ENCODE data around the gene RTRAF. TPM values are rescaled to one million over a fixed set of nuclear protein-coding genes. Genes with fewer than 3 reads are reported as not detected.

RTRAF gene
- total RNA-seq, 1 experiment from 2014 or later: 190 TPM

DNA sequence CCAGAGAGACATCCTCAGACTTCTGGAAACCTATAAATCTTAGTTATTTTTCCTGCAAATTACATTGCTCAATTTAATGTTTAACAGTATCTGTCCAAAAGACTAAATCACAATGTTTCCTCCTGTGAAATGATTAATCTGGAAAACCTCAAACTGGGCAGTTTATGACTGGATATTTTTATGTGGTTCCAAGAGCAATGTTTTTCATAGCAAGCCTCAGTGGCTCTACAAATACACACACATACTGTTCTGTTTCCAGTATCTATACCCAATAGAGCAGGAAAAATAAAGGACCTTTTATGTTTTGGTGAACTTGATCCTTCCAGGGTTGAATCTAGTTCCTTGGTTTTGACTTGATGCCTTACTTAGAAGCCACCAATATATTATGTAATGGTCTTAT lies 70.3 kb downstream of the RTRAF start:
- H3K36me3 ChIP-seq (ENCODE audit: control insufficient read depth in 1 of 2, insufficient read depth in 2 of 2, low read length in 2 of 2): no peaks in the 10 kb centered on the region
- RAD21 ChIA-PET (ENCODE audit: low non-redundant PET in 1 of 2, low total read pairs in 2 of 2, uncharacterized antibody in 2 of 2, unreplicated experiment in 2 of 2): no interaction called here
- CTCF ChIA-PET: no interaction called here

More for the DNA sequence above, 70.3 kb downstream of the RTRAF start:
- Histone ChIP-seq H3K4me3 (replicated peaks in 1 of 2; ENCODE audit: low read depth in 1 of 2, low read length in 2 of 2) (no peak overlapping the region), H4K20me1 (ENCODE audit: insufficient read depth) (no peaks in the 10 kb centered on the region), H3K79me2 (ENCODE audit: insufficient read depth, low read length) (no peaks in the 10 kb centered on the region), H3K4me1 (ENCODE audit: control insufficient read depth in 1 of 2, insufficient read depth in 2 of 2, low read length in 2 of 2) (no peaks in the 10 kb centered on the region), H3K9me3 (ENCODE audit: control insufficient read depth in 1 of 2, insufficient read depth in 1 of 2, low read depth in 1 of 2, low read length in 2 of 2) (no peaks in the 10 kb centered on the region), H3K9ac (ENCODE audit: low read length) (no peak overlapping the region), H3K9me2 (ENCODE audit: insufficient read depth) (no peaks in the 10 kb centered on the region), H3K27me3 (ENCODE audit: insufficient read depth, low read length) (peaks cover 16% of the 10 kb centered on the region; the same call in 1 of the 2 replicates), H3K4me2 (ENCODE audit: low read length) (no peak overlapping the region), H3K27ac (ENCODE audit: low read depth, low read length) (no peak overlapping the region), H2AFZ (ENCODE audit: low read depth, low read length, poor library complexity, severe bottlenecking) (no peak overlapping the region)
- POLR2A ChIA-PET: no interaction called here
- DNase-seq (ENCODE audit: low read depth, low spot score) (no peak), ATAC-seq (no peak)
- intact Hi-C loops (cut with micrococcal nuclease): no loop called here
- TF ChIP-seq SRF (IDR thresholded peaks at IDR 0.05; ENCODE audit: low read depth) (no peak), CEBPB (IDR thresholded peaks at IDR 0.05; ENCODE audit: low read depth) (no peak), SP1 (IDR thresholded peaks at IDR 0.05; ENCODE audit: low read depth) (no peak), POLR2A (IDR thresholded peaks at IDR 0.05; ENCODE audit: borderline replicate concordance, extremely low read depth, insufficient read depth, insufficient read length) (no peak), YY1 (IDR thresholded peaks at IDR 0.05; ENCODE audit: extremely low read depth, insufficient replicate concordance, low read depth, low read length) (no peak), EGR1 (IDR thresholded peaks at IDR 0.05; ENCODE audit: low read depth) (no peak), EZH2phosphoT487 (IDR thresholded peaks at IDR 0.05; ENCODE audit: borderline replicate concordance) (no peak), ZFX (IDR thresholded peaks at IDR 0.05) (no peak), FOSL1 (IDR thresholded peaks at IDR 0.05; ENCODE audit: low read depth) (no peak), JUND (IDR thresholded peaks at IDR 0.05) (no peak), TCF7L2 (IDR thresholded peaks at IDR 0.05; ENCODE audit: borderline replicate concordance, extremely low read depth, insufficient read depth, insufficient read length) (no peak), EZH2 (IDR thresholded peaks at IDR 0.05) (no peak), RAD21 (IDR thresholded peaks at IDR 0.05; ENCODE audit: low read depth) (no peak), SIN3A (IDR thresholded peaks at IDR 0.05; ENCODE audit: low read depth) (no peak)
- TF ChIP-seq, protein P1, sequence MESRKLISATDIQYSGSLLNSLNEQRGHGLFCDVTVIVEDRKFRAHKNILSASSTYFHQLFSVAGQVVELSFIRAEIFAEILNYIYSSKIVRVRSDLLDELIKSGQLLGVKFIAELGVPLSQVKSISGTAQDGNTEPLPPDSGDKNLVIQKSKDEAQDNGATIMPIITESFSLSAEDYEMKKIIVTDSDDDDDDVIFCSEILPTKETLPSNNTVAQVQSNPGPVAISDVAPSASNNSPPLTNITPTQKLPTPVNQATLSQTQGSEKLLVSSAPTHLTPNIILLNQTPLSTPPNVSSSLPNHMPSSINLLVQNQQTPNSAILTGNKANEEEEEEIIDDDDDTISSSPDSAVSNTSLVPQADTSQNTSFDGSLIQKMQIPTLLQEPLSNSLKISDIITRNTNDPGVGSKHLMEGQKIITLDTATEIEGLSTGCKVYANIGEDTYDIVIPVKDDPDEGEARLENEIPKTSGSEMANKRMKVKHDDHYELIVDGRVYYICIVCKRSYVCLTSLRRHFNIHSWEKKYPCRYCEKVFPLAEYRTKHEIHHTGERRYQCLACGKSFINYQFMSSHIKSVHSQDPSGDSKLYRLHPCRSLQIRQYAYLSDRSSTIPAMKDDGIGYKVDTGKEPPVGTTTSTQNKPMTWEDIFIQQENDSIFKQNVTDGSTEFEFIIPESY (IDR thresholded peaks at IDR 0.05; ENCODE audit: extremely low read depth, insufficient replicate concordance, low read length): no peak
- TF ChIP-seq, protein P2, sequence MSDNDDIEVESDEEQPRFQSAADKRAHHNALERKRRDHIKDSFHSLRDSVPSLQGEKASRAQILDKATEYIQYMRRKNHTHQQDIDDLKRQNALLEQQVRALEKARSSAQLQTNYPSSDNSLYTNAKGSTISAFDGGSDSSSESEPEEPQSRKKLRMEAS (IDR thresholded peaks at IDR 0.05): no peak
- TF ChIP-seq, protein P3, sequence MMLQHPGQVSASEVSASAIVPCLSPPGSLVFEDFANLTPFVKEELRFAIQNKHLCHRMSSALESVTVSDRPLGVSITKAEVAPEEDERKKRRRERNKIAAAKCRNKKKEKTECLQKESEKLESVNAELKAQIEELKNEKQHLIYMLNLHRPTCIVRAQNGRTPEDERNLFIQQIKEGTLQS (IDR thresholded peaks at IDR 0.05): no peak
- TF ChIP-seq, protein P4, sequence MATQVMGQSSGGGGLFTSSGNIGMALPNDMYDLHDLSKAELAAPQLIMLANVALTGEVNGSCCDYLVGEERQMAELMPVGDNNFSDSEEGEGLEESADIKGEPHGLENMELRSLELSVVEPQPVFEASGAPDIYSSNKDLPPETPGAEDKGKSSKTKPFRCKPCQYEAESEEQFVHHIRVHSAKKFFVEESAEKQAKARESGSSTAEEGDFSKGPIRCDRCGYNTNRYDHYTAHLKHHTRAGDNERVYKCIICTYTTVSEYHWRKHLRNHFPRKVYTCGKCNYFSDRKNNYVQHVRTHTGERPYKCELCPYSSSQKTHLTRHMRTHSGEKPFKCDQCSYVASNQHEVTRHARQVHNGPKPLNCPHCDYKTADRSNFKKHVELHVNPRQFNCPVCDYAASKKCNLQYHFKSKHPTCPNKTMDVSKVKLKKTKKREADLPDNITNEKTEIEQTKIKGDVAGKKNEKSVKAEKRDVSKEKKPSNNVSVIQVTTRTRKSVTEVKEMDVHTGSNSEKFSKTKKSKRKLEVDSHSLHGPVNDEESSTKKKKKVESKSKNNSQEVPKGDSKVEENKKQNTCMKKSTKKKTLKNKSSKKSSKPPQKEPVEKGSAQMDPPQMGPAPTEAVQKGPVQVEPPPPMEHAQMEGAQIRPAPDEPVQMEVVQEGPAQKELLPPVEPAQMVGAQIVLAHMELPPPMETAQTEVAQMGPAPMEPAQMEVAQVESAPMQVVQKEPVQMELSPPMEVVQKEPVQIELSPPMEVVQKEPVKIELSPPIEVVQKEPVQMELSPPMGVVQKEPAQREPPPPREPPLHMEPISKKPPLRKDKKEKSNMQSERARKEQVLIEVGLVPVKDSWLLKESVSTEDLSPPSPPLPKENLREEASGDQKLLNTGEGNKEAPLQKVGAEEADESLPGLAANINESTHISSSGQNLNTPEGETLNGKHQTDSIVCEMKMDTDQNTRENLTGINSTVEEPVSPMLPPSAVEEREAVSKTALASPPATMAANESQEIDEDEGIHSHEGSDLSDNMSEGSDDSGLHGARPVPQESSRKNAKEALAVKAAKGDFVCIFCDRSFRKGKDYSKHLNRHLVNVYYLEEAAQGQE (IDR thresholded peaks at IDR 0.05; ENCODE audit: low read depth): no peak
- BruUV-seq (replicated peaks): no TSS peak

Measured in HCT116 (cell line).